ENCODE data around the gene SDK2.
"Not testable (repeated sequence)": the region's sequence is repeated elsewhere in the genome, so short reads cannot be mapped to it uniquely, and the experiment has no call there.

The SDK2 gene

DNA sequence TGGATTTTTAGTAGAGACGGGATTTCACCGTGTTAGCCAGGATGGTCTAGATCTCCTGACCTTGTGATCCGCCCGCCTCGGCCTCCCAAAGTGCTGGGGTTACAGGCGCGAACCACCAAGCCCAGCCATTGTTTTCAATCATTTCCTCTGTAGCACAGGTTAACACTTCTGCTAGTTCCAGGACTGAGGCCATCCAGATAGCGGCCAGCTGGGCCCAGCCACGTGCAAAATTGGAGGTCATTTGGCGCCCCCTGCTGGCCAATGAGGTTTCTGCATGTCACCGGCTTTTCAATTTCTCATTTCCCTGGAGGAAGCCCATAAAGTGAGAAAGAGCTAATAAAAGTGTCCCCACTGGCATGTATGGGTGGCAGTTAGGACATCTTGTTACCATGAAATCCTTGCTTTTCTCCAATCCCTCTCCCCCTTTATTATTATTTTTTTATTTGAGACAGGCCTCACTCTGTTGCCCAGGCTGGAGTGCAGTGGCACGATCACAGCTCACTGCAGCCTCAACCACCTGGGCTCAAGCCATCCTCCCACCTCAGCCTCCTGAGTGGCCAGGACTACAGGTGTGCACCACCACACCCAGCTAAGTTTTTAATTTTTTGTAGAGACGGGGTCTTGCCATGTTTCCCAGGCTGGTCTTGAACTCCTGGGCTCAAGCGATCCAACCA, 274.3 kb downstream of the SDK2 start:
- not testable (repeated sequence) for H3F3A ChIP-seq (ENCODE audit: control insufficient read depth, insufficient read depth); H4K20me1 ChIP-seq (ENCODE audit: control insufficient read depth, insufficient read depth, low read depth, low read length); H3K27ac ChIP-seq (ENCODE audit: low read depth, low read length); H3K79me2 ChIP-seq (ENCODE audit: control insufficient read depth, low read length); H3K9me3 ChIP-seq (ENCODE audit: control insufficient read depth, insufficient read depth, low read length); H3K27me3 ChIP-seq (ENCODE audit: control insufficient read depth, low read length); H3K36me3 ChIP-seq (ENCODE audit: control insufficient read depth, low read length); H3K4me1 ChIP-seq (ENCODE audit: control insufficient read depth, low read length); H3K4me3 ChIP-seq (ENCODE audit: low read length); H3K4me2 ChIP-seq (ENCODE audit: low read length); H3K9me2 ChIP-seq (replicated peaks; ENCODE audit: control insufficient read depth, low read length)
- TF ChIP-seq, protein P1, sequence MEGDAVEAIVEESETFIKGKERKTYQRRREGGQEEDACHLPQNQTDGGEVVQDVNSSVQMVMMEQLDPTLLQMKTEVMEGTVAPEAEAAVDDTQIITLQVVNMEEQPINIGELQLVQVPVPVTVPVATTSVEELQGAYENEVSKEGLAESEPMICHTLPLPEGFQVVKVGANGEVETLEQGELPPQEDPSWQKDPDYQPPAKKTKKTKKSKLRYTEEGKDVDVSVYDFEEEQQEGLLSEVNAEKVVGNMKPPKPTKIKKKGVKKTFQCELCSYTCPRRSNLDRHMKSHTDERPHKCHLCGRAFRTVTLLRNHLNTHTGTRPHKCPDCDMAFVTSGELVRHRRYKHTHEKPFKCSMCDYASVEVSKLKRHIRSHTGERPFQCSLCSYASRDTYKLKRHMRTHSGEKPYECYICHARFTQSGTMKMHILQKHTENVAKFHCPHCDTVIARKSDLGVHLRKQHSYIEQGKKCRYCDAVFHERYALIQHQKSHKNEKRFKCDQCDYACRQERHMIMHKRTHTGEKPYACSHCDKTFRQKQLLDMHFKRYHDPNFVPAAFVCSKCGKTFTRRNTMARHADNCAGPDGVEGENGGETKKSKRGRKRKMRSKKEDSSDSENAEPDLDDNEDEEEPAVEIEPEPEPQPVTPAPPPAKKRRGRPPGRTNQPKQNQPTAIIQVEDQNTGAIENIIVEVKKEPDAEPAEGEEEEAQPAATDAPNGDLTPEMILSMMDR (IDR thresholded peaks at IDR 0.05; ENCODE audit: low read depth, low read length, poor library complexity, severe bottlenecking): peak; percentile 76

DNA sequence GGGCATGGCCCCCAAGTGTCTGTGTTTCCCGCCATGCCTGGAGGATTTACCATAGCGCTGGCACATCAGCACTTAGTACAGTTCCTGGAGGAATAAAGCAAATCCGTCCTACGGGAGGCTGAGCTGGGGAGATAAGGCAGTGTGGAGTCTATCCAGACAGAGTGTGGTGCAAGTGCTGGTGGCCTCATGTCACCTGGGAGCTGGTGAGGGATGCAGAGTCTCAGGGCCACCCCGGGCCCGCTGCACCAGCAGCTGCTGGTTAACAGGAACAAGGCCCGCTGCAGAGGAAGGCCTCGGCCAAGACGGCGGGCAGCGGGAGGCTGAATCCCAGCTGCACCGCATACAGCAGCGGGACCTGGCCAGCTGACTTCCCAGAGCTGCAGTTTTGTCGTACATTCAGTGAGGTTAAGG, 275.1 kb downstream of the SDK2 start:
- Histone ChIP-seq H3K27me3 (ENCODE audit: control insufficient read depth, low read length) (no peaks in the 10 kb centered on the region), H3K4me1 (ENCODE audit: control insufficient read depth, low read length) (no peaks in the 10 kb centered on the region), H3K36me3 (ENCODE audit: control insufficient read depth, low read length) (no peaks in the 10 kb centered on the region), H3K4me2 (ENCODE audit: low read length) (no peak overlapping the region), H3K27ac (ENCODE audit: low read depth, low read length) (no peak overlapping the region), H3K79me2 (ENCODE audit: control insufficient read depth, low read length) (no peaks in the 10 kb centered on the region), H3K9me2 (replicated peaks; ENCODE audit: control insufficient read depth, low read length) (no peaks in the 10 kb centered on the region), H3K9me3 (ENCODE audit: control insufficient read depth, insufficient read depth, low read length) (no peaks in the 10 kb centered on the region), H3F3A (ENCODE audit: control insufficient read depth, insufficient read depth) (no peaks in the 10 kb centered on the region), H4K20me1 (ENCODE audit: control insufficient read depth, insufficient read depth, low read depth, low read length) (no peaks in the 10 kb centered on the region), H3K4me3 (ENCODE audit: low read length) (no peak overlapping the region)
- TF ChIP-seq EZH2phosphoT487 (IDR thresholded peaks at IDR 0.05; ENCODE audit: borderline replicate concordance, low read length): no peak
- TF ChIP-seq, protein P1 (IDR thresholded peaks at IDR 0.05; ENCODE audit: low read depth, low read length, poor library complexity, severe bottlenecking): no peak

DNA sequence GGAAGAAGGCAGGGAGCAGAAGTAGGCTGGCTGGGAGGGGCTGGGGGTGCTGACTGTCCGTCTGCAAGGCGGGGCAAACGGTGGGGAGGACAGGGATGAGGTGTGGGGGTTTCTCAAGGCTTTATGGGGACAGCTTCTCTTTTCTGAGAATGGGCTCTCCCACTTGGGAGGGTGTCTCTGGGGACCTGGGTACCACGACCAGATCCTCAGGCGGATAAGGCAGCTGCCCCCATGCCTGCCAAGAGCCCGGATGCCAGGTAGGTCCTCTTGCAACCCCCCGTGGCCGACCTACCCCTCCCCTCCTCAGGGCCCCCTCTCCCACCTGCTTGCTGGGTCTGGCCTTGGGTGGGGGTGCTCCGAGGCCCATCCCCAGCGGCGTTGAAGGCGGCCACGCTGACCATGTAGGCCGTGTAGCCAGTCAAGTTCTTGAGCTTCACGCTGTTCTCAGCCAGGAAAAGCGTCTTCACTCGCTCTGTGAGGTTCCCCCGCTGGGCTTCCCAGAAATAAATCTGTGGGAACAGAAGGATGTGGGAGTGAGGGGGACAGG, 276.1 kb downstream of the SDK2 start:
- H3F3A ChIP-seq (ENCODE audit: control insufficient read depth, insufficient read depth): no peaks in the 10 kb centered on the region
- no peaks in the 10 kb centered on the region for H3K79me2 ChIP-seq (ENCODE audit: control insufficient read depth, low read length)
- H3K9me3 ChIP-seq (ENCODE audit: control insufficient read depth, insufficient read depth, low read length): no peaks in the 10 kb centered on the region
- H3K27me3 ChIP-seq (ENCODE audit: control insufficient read depth, low read length): no peaks in the 10 kb centered on the region
- H3K9me2 ChIP-seq (replicated peaks; ENCODE audit: control insufficient read depth, low read length): no peaks in the 10 kb centered on the region
- no peaks in the 10 kb centered on the region for H3K36me3 ChIP-seq (ENCODE audit: control insufficient read depth, low read length)
- TF ChIP-seq, protein P1 (IDR thresholded peaks at IDR 0.05; ENCODE audit: low read depth, low read length, poor library complexity, severe bottlenecking): no peak
- no peak for TF ChIP-seq EZH2phosphoT487 (IDR thresholded peaks at IDR 0.05; ENCODE audit: borderline replicate concordance, low read length)
- no peak overlapping the region for H3K4me2 ChIP-seq (ENCODE audit: low read length)
- H4K20me1 ChIP-seq (ENCODE audit: control insufficient read depth, insufficient read depth, low read depth, low read length): no peaks in the 10 kb centered on the region
- no peak overlapping the region for H3K4me3 ChIP-seq (ENCODE audit: low read length)
- no peaks in the 10 kb centered on the region for H3K4me1 ChIP-seq (ENCODE audit: control insufficient read depth, low read length)
- H3K27ac ChIP-seq (ENCODE audit: low read depth, low read length): no peak overlapping the region

Measured in DOHH2 (cell line).